H1 (cell line): ENCODE results near the gene PROP1. TPM values are rescaled to one million over a fixed set of nuclear protein-coding genes. Genes with fewer than 3 reads are reported as not detected.

ENCODE experiments used
- CBX5 ChIP-seq: fragments of 300-800, 300-1000 bp; sonication (generic); IDR thresholded peaks from 2 replicates; pipeline ENCODE4 v1.7.1; 2016; ENCODE audit warnings: antibody characterized with exemption, low read length, low read depth
- polyA plus RNA-seq, 7 experiments: library from polyadenylated mRNA; depleted of rRNA in 3 of 7; stranded (reverse) in 5 of 7; unstranded in 2 of 7; fragments of >200 nt in 5 of 7; fragments of 200-250 nt in 2 of 7; gene quantifications; 1 replicate in 5 of 7; 2 replicates in 1 of 7; 4 replicates in 1 of 7; pipeline versions ENCODE4 v1.2.1 to v1.2.3, GENCODE V29; 2011 to 2013; ENCODE audit warnings: missing spikeins in 2 of 7, mixed read lengths in 2 of 7
- total RNA-seq: library from RNA; stranded (reverse); fragmentation: NEBNext Ultra II Directional; extraction: Animal tissue kit (Norgen Biotek cat#: 25700); gene quantifications from 2 replicates; pipeline ENCODE4 v1.2.1, GENCODE V29; 2021
- TF ChIP-seq, protein P1 (sequence below): fragments of 300-600 bp; sonication (generic); IDR thresholded peaks from 2 replicates; pipeline ENCODE4 v1.7.1; 2012; ENCODE audit warnings: low read length, moderate library complexity, mild to moderate bottlenecking, inconsistent platforms; ENCODE audit not compliant: insufficient replicate concordance

Gene PROP1
- total and polyA plus RNA-seq, 2 of the 8 experiments (the other 6 are each of a cell fraction or from before 2014, with no cell fraction given) = not detected

DNA sequence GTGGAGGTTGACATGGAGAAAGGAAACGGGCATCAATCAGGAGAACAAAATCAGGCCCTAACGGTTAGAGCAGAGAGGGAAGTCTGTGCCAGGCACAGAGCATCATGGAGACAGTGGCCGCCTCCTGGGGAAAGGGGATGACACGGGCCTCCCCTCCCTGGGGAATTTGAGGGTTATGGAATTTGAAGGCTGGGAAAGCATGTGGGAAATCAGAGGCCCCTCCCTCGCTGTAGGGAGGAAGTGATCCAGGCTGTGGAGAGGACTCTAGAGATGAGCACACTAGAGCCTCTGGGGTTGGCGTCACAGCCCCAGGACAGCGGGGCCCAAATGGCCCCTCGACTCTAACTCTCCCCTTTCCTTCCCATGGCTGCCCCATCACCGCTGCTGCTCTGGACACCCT lies 36.7 kb downstream of the PROP1 start (continued):
- TF ChIP-seq, protein P1, sequence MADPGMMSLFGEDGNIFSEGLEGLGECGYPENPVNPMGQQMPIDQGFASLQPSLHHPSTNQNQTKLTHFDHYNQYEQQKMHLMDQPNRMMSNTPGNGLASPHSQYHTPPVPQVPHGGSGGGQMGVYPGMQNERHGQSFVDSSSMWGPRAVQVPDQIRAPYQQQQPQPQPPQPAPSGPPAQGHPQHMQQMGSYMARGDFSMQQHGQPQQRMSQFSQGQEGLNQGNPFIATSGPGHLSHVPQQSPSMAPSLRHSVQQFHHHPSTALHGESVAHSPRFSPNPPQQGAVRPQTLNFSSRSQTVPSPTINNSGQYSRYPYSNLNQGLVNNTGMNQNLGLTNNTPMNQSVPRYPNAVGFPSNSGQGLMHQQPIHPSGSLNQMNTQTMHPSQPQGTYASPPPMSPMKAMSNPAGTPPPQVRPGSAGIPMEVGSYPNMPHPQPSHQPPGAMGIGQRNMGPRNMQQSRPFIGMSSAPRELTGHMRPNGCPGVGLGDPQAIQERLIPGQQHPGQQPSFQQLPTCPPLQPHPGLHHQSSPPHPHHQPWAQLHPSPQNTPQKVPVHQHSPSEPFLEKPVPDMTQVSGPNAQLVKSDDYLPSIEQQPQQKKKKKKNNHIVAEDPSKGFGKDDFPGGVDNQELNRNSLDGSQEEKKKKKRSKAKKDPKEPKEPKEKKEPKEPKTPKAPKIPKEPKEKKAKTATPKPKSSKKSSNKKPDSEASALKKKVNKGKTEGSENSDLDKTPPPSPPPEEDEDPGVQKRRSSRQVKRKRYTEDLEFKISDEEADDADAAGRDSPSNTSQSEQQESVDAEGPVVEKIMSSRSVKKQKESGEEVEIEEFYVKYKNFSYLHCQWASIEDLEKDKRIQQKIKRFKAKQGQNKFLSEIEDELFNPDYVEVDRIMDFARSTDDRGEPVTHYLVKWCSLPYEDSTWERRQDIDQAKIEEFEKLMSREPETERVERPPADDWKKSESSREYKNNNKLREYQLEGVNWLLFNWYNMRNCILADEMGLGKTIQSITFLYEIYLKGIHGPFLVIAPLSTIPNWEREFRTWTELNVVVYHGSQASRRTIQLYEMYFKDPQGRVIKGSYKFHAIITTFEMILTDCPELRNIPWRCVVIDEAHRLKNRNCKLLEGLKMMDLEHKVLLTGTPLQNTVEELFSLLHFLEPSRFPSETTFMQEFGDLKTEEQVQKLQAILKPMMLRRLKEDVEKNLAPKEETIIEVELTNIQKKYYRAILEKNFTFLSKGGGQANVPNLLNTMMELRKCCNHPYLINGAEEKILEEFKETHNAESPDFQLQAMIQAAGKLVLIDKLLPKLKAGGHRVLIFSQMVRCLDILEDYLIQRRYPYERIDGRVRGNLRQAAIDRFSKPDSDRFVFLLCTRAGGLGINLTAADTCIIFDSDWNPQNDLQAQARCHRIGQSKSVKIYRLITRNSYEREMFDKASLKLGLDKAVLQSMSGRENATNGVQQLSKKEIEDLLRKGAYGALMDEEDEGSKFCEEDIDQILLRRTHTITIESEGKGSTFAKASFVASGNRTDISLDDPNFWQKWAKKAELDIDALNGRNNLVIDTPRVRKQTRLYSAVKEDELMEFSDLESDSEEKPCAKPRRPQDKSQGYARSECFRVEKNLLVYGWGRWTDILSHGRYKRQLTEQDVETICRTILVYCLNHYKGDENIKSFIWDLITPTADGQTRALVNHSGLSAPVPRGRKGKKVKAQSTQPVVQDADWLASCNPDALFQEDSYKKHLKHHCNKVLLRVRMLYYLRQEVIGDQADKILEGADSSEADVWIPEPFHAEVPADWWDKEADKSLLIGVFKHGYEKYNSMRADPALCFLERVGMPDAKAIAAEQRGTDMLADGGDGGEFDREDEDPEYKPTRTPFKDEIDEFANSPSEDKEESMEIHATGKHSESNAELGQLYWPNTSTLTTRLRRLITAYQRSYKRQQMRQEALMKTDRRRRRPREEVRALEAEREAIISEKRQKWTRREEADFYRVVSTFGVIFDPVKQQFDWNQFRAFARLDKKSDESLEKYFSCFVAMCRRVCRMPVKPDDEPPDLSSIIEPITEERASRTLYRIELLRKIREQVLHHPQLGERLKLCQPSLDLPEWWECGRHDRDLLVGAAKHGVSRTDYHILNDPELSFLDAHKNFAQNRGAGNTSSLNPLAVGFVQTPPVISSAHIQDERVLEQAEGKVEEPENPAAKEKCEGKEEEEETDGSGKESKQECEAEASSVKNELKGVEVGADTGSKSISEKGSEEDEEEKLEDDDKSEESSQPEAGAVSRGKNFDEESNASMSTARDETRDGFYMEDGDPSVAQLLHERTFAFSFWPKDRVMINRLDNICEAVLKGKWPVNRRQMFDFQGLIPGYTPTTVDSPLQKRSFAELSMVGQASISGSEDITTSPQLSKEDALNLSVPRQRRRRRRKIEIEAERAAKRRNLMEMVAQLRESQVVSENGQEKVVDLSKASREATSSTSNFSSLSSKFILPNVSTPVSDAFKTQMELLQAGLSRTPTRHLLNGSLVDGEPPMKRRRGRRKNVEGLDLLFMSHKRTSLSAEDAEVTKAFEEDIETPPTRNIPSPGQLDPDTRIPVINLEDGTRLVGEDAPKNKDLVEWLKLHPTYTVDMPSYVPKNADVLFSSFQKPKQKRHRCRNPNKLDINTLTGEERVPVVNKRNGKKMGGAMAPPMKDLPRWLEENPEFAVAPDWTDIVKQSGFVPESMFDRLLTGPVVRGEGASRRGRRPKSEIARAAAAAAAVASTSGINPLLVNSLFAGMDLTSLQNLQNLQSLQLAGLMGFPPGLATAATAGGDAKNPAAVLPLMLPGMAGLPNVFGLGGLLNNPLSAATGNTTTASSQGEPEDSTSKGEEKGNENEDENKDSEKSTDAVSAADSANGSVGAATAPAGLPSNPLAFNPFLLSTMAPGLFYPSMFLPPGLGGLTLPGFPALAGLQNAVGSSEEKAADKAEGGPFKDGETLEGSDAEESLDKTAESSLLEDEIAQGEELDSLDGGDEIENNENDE = no peak
- no peak for TF ChIP-seq CBX5
